ENCODE data around the gene PYHIN1.

GRCh38 chr1:158924677-158925076, 6.7 kb upstream of the PYHIN1 start:
- TF ChIP-seq CTCF (IDR thresholded peaks at IDR 0.05) (no peak), POLR2A (IDR thresholded peaks at IDR 0.05) (no peak), POLR2AphosphoS5 (IDR thresholded peaks at IDR 0.05) (no peak)
